Right lobe of liver (tissue), 6 donors: ENCODE results near the gene TET1. TPM values are rescaled to one million over a fixed set of nuclear protein-coding genes. Genes with fewer than 3 reads are reported as not detected.
"Not testable (repeated sequence)": the region's sequence is repeated elsewhere in the genome, so short reads cannot be mapped to it uniquely, and the experiment has no call there.

Experiments used
- ATAC-seq, 4 donors: fragments of 200-7000 bp; cut with Tn5 transposase; one replicate each; pipeline ENCODE4 v1.9.1; 2020; ENCODE audit warnings: mild to moderate bottlenecking in 4 of 4, moderate library complexity in 4 of 4
- DNase-seq, 3 donors: peaks; one replicate each; pipeline ENCODE4 v3.0.0-alpha.2; 2020
- H3K27ac ChIP-seq, 3 donors: fragments of 200-600 bp; one replicate each; pipeline ENCODE4 v1.8.0; 2022
- H3K27me3 ChIP-seq, 2 donors: fragments of 200-600 bp; one replicate each; pipeline ENCODE4 v1.8.0; 2022
- H3K36me3 ChIP-seq, 4 donors: fragments of 200-600 bp; sonication (generic) in 1 of 4; one replicate each; pipeline versions ENCODE4 v1.5.1 to v1.8.0; 2017 to 2022; ENCODE audit warnings: control low read depth in 1 of 4
- H3K4me1 ChIP-seq, 4 donors: fragments of 200-600 bp; sonication (generic) in 1 of 4; one replicate each; pipeline versions ENCODE4 v1.5.1 to v1.8.0; 2017 to 2022; ENCODE audit warnings: control low read depth in 1 of 4
- H3K4me3 ChIP-seq, 3 donors: fragments of 200-600 bp; one replicate each; pipeline ENCODE4 v1.8.0; 2022
- H3K9me3 ChIP-seq, 4 donors: fragments of 200-600 bp; sonication (generic) in 1 of 4; one replicate each; pipeline versions ENCODE4 v1.5.1 to v1.8.0; 2017 to 2022; ENCODE audit warnings: control low read depth in 1 of 4
- CTCF ChIP-seq, 4 donors: fragments of 200-600 bp in 3 of 4; fragments of 450-650 bp in 1 of 4; IDR thresholded peaks; one replicate each; pipeline versions ENCODE4 v1.5.1 to v1.8.0; 2016 to 2022; ENCODE audit warnings: antibody characterized with exemption in 4 of 4, mild to moderate bottlenecking in 2 of 4
- POLR2A ChIP-seq: fragments of 450-650 bp; IDR thresholded peaks from one replicate; pipeline ENCODE4 v1.6.1; 2017; ENCODE audit warnings: antibody characterized with exemption, mild to moderate bottlenecking
- WGBS: methylation state at CpG from one replicate; pipeline ENCODE4 v1.1.6; 2018; ENCODE audit warnings: low coverage, low lambda C conversion rate; ENCODE audit not compliant: insufficient coverage; ENCODE audit errors: missing lambda C conversion rate; 5-methylcytosine and 5-hydroxymethylcytosine counted together
- intact Hi-C, 2 donors: fragments of 100-400 bp; cut with DNase I; formaldehyde crosslinking; loops; one replicate each; pipeline versions ENCODE4 v1.11.2 to v1.14.1; 2022
- long read RNA-seq: library from polyadenylated mRNA; unstranded; transcript quantifications from one replicate; pipeline ENCODE4 v2.0.0, GENCODE V29; 2019
- total RNA-seq, 6 experiments: library from RNA; depleted of rRNA in 2 of 6; stranded (reverse); fragments of >200 nt in 2 of 6; fragmentation: NEBNext Ultra II Directional in 3 of 6; extraction: Animal tissue kit (Norgen Biotek cat#: 25700) in 3 of 6; gene quantifications; one replicate each; pipeline versions ENCODE4 v1.1.0 to v1.2.4, GENCODE V29; 2016 to 2023
- donor health status: DM: no; HTN: yes; CAD: no.
- donor health status: DM: no; HTN: no; CAD: no.
- donor health status: DM: no; HTN: no; CAD: no.
- donor health status: DM: no; HTN: yes; CAD: no.
- donor health status: DM: no; HTN: yes; CAD: no.

The TET1 gene
- total RNA-seq = under 1 TPM; 0.62 to 0.86 (median 0.67) TPM
- long read RNA-seq, partial matches to known transcripts = 0 of 1 reads
- long read RNA-seq, other reads (novel, unspliced or antisense) = 1 of 1 reads

GRCh38 chr10:68560186-68560942 lies at the start of gene TET1:
Gene TET1, plus strand, starts transcription at chr10:68560337. Its CDS starts 12,002 bp downstream, at chr10:68572339.
- Histone ChIP-seq H3K4me3 (peak within 1 kb of the TSS; percentile 71 to 74 (median 72)), H3K4me1 (no peaks in the 10 kb centered on the region), H3K9me3 (no peaks in the 10 kb centered on the region), H3K27ac (peak within 1 kb of the TSS in 1 of 3 donors; percentile 7), H3K27me3 (no peaks in the 10 kb centered on the region), H3K36me3 (no peaks in the 10 kb centered on the region)
- WGBS = 0% methylated on average over 4 of the region's 66 CpGs
- intact Hi-C loops = no loop called here
- ATAC-seq (peak; percentile 81 to 90 (median 87)), DNase-seq (peak; percentile 37 to 59 (median 57))
- TF ChIP-seq POLR2A (peak; percentile 41), CTCF (IDR thresholded peaks at IDR 0.05) (no peak)

DNA sequence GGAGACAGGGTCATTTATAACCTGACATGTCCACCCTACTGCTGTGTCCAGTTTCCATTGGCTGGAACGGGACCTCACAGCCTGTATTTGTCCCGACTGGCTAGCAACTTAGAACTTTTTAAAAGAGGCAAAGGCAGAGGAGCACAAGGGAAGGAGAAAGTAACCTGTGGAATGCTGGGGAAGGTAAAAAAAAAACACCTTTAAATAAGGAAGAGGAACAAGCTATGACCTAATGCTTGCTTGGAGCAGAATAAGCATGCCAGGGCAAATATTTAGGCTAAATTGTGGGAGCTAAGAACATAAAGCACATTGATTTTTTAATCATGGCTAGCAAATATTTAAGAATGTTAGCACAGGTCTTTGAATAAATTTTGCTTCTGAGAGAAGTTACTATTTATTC lies 43.9 kb upstream of the TET1 start:
- H3K4me3 ChIP-seq, H3K27me3 ChIP-seq, H3K9me3 ChIP-seq, DNase-seq, ATAC-seq, H3K27ac ChIP-seq, H3K4me1 ChIP-seq, intact Hi-C loops: not testable (repeated sequence)
- 100% methylated on average over 2 of the region's 2 CpGs for WGBS
- peaks cover 0 to 34% (median 10%) of the 10 kb centered on the region in 4 donors for H3K36me3 ChIP-seq

GRCh38 chr10:68516766-68517165 lies 43.4 kb upstream of the TET1 start:
- H3K27me3 ChIP-seq = no peaks in the 10 kb centered on the region
- WGBS = 69% methylated on average over 4 of the region's 4 CpGs
- no peak for TF ChIP-seq POLR2A
- no peak for ATAC-seq
- H3K4me1 ChIP-seq = no peaks in the 10 kb centered on the region
- H3K4me3 ChIP-seq = no peak overlapping the region
- no peaks in the 10 kb centered on the region for H3K9me3 ChIP-seq
- no peak for DNase-seq
- intact Hi-C loops = no loop called here
- H3K36me3 ChIP-seq = peaks cover 0 to 34% (median 10%) of the 10 kb centered on the region in 4 donors
- H3K27ac ChIP-seq = no peak overlapping the region

- no peaks in the 10 kb centered on the region for H3K9me3 ChIP-seq
- peaks cover 0 to 34% (median 10%) of the 10 kb centered on the region in 4 donors for H3K36me3 ChIP-seq
- no peaks in the 10 kb centered on the region for H3K27me3 ChIP-seq
- intact Hi-C loops = no loop called here
- TF ChIP-seq CTCF (IDR thresholded peaks at IDR 0.05) = no peak
- H3K4me1 ChIP-seq = no peaks in the 10 kb centered on the region
- ATAC-seq = no peak
- DNase-seq = no peak
- no peak overlapping the region for H3K27ac ChIP-seq
- H3K4me3 ChIP-seq = no peak overlapping the region
- WGBS = 84% methylated on average over 5 of the region's 5 CpGs
Observed at GRCh38 chr10:68517188-68517587, 42.9 kb upstream of the TET1 start.

DNA sequence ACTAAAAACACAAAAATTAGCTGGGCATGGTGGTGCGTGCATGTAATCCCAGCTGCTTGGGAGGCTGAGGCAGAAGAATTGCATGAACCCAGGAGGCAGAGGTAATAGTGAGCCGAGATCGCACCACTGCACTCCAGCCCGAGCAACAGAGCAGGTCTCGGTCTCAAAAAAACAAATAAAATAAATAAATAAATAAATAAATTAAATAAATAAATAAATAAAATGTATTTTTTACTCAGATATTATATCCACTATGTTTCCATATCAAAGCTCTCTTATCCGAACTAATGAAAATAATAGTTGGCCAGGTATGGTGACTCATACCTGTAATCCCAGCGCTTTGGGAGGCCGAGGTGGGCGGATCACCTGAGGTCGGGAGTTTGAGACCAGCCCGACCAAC lies 41.5 kb upstream of the TET1 start:
- H3K36me3 ChIP-seq = peaks cover 0 to 29% (median 7%) of the 10 kb centered on the region in 4 donors
- WGBS = 86% methylated on average over 8 of the region's 11 CpGs
- DNase-seq, H3K9me3 ChIP-seq, intact Hi-C loops, H3K27ac ChIP-seq, H3K27me3 ChIP-seq, H3K4me1 ChIP-seq, H3K4me3 ChIP-seq, ATAC-seq: not testable (repeated sequence)

GRCh38 chr10:68525490-68526038 lies 34.6 kb upstream of the TET1 start:
- H3K4me1 ChIP-seq, DNase-seq, H3K36me3 ChIP-seq, intact Hi-C loops, H3K9me3 ChIP-seq, ATAC-seq, H3K27me3 ChIP-seq: not testable (repeated sequence)
- Histone ChIP-seq H3K27ac (peak overlapping the region in 2 of 3 donors; percentile 20 to 98), H3K4me3 (peak overlapping the region in 1 of 3 donors; percentile 98)
- 44% methylated on average over 3 of the region's 5 CpGs for WGBS
